Activated naive CD8-positive, alpha-beta T cell (primary cell): ENCODE results near the gene PSTPIP2.
A peak's percentile ranks its signal among the peaks of the same experiment; 100 is the strongest.

ENCODE experiments used
- H3K27ac Mint-ChIP-seq: one replicate; pipeline ENCODE4 v1.8.0; 2021; ENCODE audit warnings: mixed read lengths
- H3K27me3 Mint-ChIP-seq: one replicate; pipeline ENCODE4 v1.8.0; 2021; ENCODE audit warnings: mixed read lengths
- H3K36me3 Mint-ChIP-seq: one replicate; pipeline ENCODE4 v1.8.0; 2021; ENCODE audit warnings: mixed read lengths
- H3K4me1 Mint-ChIP-seq: one replicate; pipeline ENCODE4 v1.8.0; 2021; ENCODE audit warnings: low read depth, mixed read lengths
- H3K4me3 Mint-ChIP-seq: one replicate; pipeline ENCODE4 v1.8.0; 2021; ENCODE audit warnings: mild to moderate bottlenecking, mixed read lengths
- H3K9me3 Mint-ChIP-seq: one replicate; pipeline ENCODE4 v1.8.0; 2021; ENCODE audit warnings: low read depth, mixed read lengths

The PSTPIP2 gene

DNA sequence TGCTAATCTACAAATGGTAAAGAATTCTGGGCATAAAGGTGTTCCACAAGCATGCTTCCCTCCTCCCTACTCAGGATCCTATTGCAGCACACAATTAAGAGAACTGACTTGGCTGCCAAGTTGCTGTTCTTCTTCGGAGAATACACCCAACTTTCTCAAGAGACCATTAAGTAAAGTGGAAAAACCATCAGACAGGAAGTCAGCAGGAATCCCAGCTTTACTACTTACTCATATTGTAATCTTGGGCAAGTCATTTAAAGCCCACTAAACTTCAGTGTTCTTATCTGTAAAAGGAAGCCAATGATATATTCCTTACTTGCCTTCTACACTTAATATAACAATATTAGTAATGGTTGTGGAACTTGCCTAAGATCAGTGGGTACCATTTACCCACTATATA is 37.8 kb downstream of the PSTPIP2 start:
- Mint-ChIP-seq H3K36me3 (peaks cover 11% of the 10 kb centered on the region), H3K4me1 (no peaks in the 10 kb centered on the region)

DNA sequence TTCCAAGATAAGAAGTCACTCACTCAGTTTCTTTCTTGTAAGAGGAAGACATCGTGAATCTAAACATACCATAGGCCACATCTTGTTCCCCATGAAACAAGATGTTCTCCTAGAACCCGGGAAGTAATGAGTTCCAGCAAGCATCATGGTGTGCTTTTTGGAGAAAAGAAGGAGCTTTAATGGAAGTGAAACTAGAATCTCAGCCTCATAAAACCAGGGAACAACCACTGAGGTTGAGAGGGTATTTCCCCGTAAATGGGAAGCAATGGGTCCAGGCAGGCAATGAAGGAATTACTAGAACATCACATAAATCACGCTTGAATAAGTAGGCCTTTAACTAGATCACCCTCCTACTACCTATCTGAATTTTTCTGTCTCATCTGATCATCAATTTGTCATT is 40.3 kb downstream of the PSTPIP2 start:
- Mint-ChIP-seq H3K4me3 (no peak overlapping the region), H3K9me3 (no peaks in the 10 kb centered on the region), H3K36me3 (peaks cover 12% of the 10 kb centered on the region), H3K27me3 (no peaks in the 10 kb centered on the region), H3K4me1 (peaks cover 7% of the 10 kb centered on the region), H3K27ac (no peak overlapping the region)

More for the DNA sequence above, 37.8 kb downstream of the PSTPIP2 start:
- no peaks in the 10 kb centered on the region for H3K9me3 Mint-ChIP-seq
- no peak overlapping the region for H3K27ac Mint-ChIP-seq
- H3K27me3 Mint-ChIP-seq: no peaks in the 10 kb centered on the region
- no peak overlapping the region for H3K4me3 Mint-ChIP-seq

DNA sequence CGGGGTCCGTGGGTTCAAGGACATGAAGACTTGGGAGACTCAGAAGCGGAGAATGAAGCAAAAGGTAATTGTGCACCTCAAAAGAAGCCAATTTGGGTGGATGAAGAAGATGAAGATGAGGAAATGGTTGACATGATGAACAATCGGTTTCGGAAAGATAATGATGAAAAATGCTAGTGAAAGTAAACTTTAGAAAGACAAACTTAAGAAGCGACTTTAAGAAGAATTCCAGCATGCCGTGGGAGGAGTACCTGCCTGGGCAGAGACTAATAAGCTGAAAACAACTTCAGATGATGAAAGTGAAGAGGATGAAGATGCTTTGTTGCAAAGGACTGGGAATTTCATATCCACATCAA is 43.5 kb downstream of the PSTPIP2 start:
- peaks cover 7% of the 10 kb centered on the region for H3K4me1 Mint-ChIP-seq
- no peaks in the 10 kb centered on the region for H3K9me3 Mint-ChIP-seq
- H3K27ac Mint-ChIP-seq: no peak overlapping the region
- peaks cover 19% of the 10 kb centered on the region for H3K36me3 Mint-ChIP-seq
- peak overlapping the region; percentile 89 for H3K4me3 Mint-ChIP-seq
- no peaks in the 10 kb centered on the region for H3K27me3 Mint-ChIP-seq

- Mint-ChIP-seq H3K4me3 (no peak overlapping the region), H3K9me3 (no peaks in the 10 kb centered on the region), H3K36me3 (peaks cover 15% of the 10 kb centered on the region), H3K27ac (no peak overlapping the region), H3K27me3 (no peaks in the 10 kb centered on the region), H3K4me1 (no peaks in the 10 kb centered on the region)
Observed at GRCh38 chr18:46019936-46020335, 52.1 kb downstream of the PSTPIP2 start.

GRCh38 chr18:46013484-46014189 is 58.4 kb downstream of the PSTPIP2 start:
- H3K27ac Mint-ChIP-seq: peak overlapping the region; percentile 66
- peak overlapping the region; percentile 32 for H3K4me3 Mint-ChIP-seq
- peaks cover 14% of the 10 kb centered on the region for H3K4me1 Mint-ChIP-seq
- H3K27me3 Mint-ChIP-seq: no peaks in the 10 kb centered on the region
- H3K9me3 Mint-ChIP-seq: no peaks in the 10 kb centered on the region
- H3K36me3 Mint-ChIP-seq: peaks cover 14% of the 10 kb centered on the region

DNA sequence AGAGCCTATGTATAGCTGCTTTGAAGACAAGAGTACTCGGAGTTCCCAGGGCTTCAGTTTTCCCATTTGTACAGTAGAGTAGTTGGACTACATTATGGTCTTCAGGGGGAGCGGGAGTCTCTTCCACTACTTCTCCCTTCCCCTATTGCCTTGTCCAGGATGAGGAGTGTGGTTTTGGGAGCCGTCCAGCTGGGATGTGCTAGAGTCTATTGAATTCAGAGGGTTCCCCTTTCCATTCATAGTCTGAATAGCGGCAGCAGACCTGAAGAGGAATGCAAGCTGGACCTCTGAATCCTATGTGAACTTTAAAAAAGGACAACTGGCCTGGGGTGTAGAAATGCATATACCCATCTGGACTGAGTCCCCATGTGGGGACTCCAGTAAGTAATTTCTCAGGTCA is 61.4 kb downstream of the PSTPIP2 start:
- Mint-ChIP-seq H3K36me3 (peaks cover 17% of the 10 kb centered on the region), H3K27ac (no peak overlapping the region), H3K27me3 (no peaks in the 10 kb centered on the region), H3K4me1 (peaks cover 14% of the 10 kb centered on the region), H3K9me3 (no peaks in the 10 kb centered on the region), H3K4me3 (no peak overlapping the region)

DNA sequence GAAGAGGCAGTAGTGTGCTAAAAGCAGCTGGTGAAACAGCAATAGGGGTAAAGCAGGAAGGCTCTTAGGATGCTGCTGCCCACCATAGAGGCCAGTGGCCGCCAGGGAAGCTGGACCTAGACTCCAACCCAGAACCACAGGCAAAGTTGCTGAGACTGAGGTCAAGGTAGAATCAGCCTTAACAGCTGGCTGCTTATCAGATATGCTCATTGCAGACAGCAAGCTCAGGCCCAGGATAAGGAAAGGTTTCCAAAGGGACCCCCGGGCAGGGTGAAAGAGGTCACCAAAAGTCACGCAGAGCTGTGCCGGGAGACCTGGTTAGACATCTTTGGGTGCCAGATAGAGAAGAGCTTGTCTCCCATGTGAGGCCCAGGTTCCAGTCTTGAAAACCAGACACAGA is 62.0 kb downstream of the PSTPIP2 start:
- Mint-ChIP-seq H3K9me3 (no peaks in the 10 kb centered on the region), H3K4me3 (no peak overlapping the region), H3K27ac (no peak overlapping the region), H3K27me3 (no peaks in the 10 kb centered on the region), H3K36me3 (peaks cover 17% of the 10 kb centered on the region), H3K4me1 (peaks cover 14% of the 10 kb centered on the region)

DNA sequence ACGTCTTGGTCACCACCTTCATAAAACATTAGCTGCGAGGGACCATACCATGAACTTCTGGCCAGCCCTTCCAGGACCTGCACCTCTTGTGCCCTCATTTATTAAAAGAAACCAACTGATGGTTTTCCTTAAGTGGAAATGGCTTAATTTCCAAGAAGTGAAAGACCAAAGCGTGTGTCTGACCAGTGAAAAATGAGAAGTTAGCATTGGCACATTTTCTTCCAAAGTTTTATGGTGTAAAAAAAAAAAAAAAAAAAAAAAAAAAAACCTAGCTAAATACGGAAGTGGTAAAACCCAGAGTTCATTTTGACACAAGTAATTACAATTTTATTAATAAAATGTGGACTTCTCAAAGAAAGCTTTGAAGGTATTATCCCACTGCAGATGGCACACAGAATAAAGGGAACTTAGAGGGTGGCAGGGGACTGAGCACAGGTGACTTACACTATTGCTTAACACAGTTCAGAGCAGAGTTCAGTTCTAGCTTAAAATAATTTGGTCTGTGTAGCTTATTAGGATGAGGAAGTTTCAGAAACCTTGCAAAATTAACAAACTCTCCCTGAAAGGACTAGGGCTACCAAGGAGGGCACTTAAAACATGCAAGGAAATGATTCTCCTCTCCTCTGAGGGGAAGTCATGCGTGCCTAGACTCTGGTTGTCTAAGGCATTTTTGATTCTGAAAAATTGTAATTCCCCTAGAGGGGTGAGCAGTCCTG is 62.8 kb downstream of the PSTPIP2 start:
- H3K36me3 Mint-ChIP-seq: peaks cover 19% of the 10 kb centered on the region
- H3K4me1 Mint-ChIP-seq: peaks cover 11% of the 10 kb centered on the region
- H3K4me3 Mint-ChIP-seq: no peak overlapping the region
- H3K27ac Mint-ChIP-seq: no peak overlapping the region
- no peaks in the 10 kb centered on the region for H3K9me3 Mint-ChIP-seq
- H3K27me3 Mint-ChIP-seq: no peaks in the 10 kb centered on the region

GRCh38 chr18:46008531-46008930 is 63.5 kb downstream of the PSTPIP2 start:
- H3K27ac Mint-ChIP-seq: no peak overlapping the region
- peaks cover 19% of the 10 kb centered on the region for H3K36me3 Mint-ChIP-seq
- H3K9me3 Mint-ChIP-seq: no peaks in the 10 kb centered on the region
- H3K27me3 Mint-ChIP-seq: no peaks in the 10 kb centered on the region
- H3K4me3 Mint-ChIP-seq: no peak overlapping the region
- peaks cover 5% of the 10 kb centered on the region for H3K4me1 Mint-ChIP-seq

DNA sequence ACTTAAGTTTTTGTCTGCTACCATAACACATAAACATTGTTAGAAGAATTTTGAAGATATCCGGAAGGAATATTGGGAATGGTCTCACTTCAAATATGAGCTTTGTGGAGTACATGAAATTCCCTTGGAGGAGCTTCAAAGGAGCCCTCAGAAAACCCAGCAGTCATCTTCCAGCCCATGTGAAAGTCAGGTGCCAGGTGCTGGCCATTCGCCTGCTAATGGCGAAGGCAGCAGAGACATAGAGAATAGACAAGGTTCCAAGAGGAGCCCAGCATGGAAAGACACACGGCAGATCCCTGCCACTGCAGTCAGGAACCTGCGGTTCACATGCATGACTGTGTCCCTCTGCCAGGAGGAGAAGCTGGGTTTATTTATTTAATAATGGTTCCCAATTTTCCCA is 64.9 kb downstream of the PSTPIP2 start:
- Mint-ChIP-seq H3K9me3 (peaks cover 8% of the 10 kb centered on the region), H3K27ac (no peak overlapping the region), H3K4me1 (peaks cover under 1% of the 10 kb centered on the region), H3K36me3 (peaks cover 28% of the 10 kb centered on the region), H3K27me3 (no peaks in the 10 kb centered on the region), H3K4me3 (no peak overlapping the region)

DNA sequence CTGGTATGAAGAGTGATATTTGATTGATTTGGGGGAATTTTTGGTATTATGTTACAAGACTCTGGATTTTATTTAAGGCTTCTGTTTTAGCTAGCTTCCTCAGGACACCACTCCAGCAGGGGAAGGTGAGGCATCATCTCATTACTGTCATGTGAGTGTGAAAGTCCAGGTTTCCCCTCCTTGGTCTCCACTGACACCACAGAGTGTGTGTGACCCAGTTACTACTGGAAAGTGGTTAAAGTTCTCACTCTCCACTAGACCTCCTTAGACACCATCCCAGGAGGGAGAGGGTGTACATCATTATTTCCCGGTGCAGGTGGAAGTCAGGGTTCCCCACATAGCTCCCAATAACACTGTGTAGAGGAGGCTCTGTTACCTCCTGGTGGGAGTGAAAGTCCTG is 69.1 kb downstream of the PSTPIP2 start:
- Mint-ChIP-seq H3K27me3 (no peaks in the 10 kb centered on the region), H3K4me3 (no peak overlapping the region), H3K36me3 (peaks cover 24% of the 10 kb centered on the region), H3K27ac (no peak overlapping the region), H3K9me3 (peaks cover 11% of the 10 kb centered on the region), H3K4me1 (peaks cover 35% of the 10 kb centered on the region)

- peaks cover 11% of the 10 kb centered on the region for H3K9me3 Mint-ChIP-seq
- no peak overlapping the region for H3K4me3 Mint-ChIP-seq
- H3K4me1 Mint-ChIP-seq: peaks cover 41% of the 10 kb centered on the region
- H3K36me3 Mint-ChIP-seq: peaks cover 21% of the 10 kb centered on the region
- no peak overlapping the region for H3K27ac Mint-ChIP-seq
- no peaks in the 10 kb centered on the region for H3K27me3 Mint-ChIP-seq
Observed at GRCh38 chr18:46001892-46002291, 70.2 kb downstream of the PSTPIP2 start.

DNA sequence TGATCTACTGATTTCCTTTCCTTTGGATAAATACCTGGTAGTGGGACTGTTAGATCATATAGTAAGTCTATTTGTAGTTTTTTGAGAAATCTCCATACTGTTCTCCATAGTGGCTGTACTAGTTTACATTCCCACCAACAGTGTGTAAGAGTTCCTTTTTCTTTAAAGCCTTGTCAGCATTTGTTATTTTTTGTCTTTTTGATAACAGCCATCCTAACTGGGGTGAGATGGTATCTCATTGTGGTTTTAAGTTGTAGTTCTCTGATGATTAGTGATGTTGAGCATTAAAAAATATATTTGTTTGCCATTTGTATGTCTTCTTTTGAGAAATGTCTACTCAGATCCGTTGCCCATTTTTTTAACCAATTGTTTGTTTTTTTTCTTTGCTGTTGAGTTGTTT is 71.0 kb downstream of the PSTPIP2 start:
- peaks cover 47% of the 10 kb centered on the region for H3K4me1 Mint-ChIP-seq
- peaks cover 21% of the 10 kb centered on the region for H3K36me3 Mint-ChIP-seq
- no peaks in the 10 kb centered on the region for H3K27me3 Mint-ChIP-seq
- H3K9me3 Mint-ChIP-seq: peaks cover 11% of the 10 kb centered on the region
- no peak overlapping the region for H3K4me3 Mint-ChIP-seq
- no peak overlapping the region for H3K27ac Mint-ChIP-seq

DNA sequence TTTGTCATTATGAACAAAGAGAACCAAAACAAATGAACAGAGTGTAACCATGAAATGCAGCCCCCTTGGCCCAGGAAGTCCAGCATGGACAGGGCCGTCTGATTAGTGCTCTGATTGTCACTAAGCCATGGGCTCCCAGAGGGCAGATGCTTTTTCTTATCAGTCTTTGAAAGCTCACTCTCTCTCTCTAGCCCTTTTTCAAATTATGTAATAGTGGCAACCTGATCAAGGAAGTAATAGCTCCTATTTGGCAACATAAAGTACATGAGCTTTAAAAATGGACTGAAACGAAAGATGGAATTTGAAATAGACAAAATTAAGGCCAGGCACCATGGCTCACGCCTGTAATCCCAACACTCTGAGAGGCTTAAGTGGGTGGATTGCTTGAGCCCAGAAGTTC is 72.5 kb downstream of the PSTPIP2 start:
- H3K4me1 Mint-ChIP-seq: peaks cover 50% of the 10 kb centered on the region
- no peak overlapping the region for H3K27ac Mint-ChIP-seq
- no peaks in the 10 kb centered on the region for H3K27me3 Mint-ChIP-seq
- H3K4me3 Mint-ChIP-seq: peak overlapping the region; percentile 77
- H3K36me3 Mint-ChIP-seq: peaks cover 17% of the 10 kb centered on the region
- peaks cover 11% of the 10 kb centered on the region for H3K9me3 Mint-ChIP-seq

DNA sequence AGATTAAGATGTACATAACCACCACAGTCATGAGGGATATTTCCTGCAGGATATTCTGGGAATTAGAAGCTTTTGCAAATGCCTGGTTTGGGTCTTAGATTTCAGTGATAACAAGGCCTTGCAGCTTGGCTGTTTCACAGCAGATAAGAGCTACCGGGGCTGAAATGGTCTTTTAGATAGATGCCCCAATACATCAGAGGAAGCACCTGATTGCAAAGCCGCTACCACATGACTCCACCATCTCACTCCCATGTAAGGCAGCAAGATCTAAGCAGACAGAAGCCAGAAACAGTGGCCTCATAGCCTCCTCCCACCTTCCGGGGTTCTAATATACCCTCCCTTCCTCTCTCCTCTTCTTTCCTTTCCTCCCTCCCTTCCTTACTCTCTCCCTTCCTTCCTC is 73.8 kb downstream of the PSTPIP2 start:
- Mint-ChIP-seq H3K36me3 (peaks cover 22% of the 10 kb centered on the region), H3K27me3 (no peaks in the 10 kb centered on the region), H3K27ac (peak overlapping the region; percentile 70), H3K9me3 (peaks cover 11% of the 10 kb centered on the region), H3K4me1 (peaks cover 50% of the 10 kb centered on the region), H3K4me3 (peak overlapping the region; percentile 77)
